HL-60 (cell line): Measurements from ENCODE around the gene THSD7A.

Experiments used
- DNase-seq, 2 experiments: peaks; one replicate each; pipeline ENCODE4 v3.0.0-alpha.2; 2010 to 2020; ENCODE audit warnings: low read depth in 1 of 2, low spot score in 1 of 2
- H3K27ac ChIP-seq: fragments of 250-450 bp; sonication (Bioruptor Pico); replicated peaks from 2 replicates; pipeline ENCODE4 v1.5.1; 2020; ENCODE audit warnings: mild to moderate bottlenecking, moderate library complexity
- H3K27me3 ChIP-seq: fragments of 250-450 bp; sonication (Bioruptor Pico); 2 replicates; pipeline ENCODE4 v1.5.1; 2021; ENCODE audit warnings: mild to moderate bottlenecking, moderate library complexity; ENCODE audit not compliant: insufficient read depth, poor library complexity, severe bottlenecking
- H3K4me3 ChIP-seq: replicated peaks from 2 replicates; pipeline ENCODE4 v1.5.1; 2011; ENCODE audit warnings: mild to moderate bottlenecking, control low read depth, low read length; ENCODE audit not compliant: insufficient read depth
- CTCF ChIP-seq: IDR thresholded peaks from one replicate; pipeline ENCODE4 v1.5.1; 2011; ENCODE audit warnings: low read length, control low read depth, inconsistent platforms; ENCODE audit not compliant: insufficient read depth
- GABPA ChIP-seq: IDR thresholded peaks from 2 replicates; pipeline ENCODE4 v1.6.1; 2012; ENCODE audit warnings: low read depth
- POLR2AphosphoS5 ChIP-seq: IDR thresholded peaks from 2 replicates; pipeline ENCODE4 v1.6.1; 2012; ENCODE audit warnings: low read depth
- REST ChIP-seq: IDR thresholded peaks from 2 replicates; pipeline ENCODE4 v1.6.1; 2012; ENCODE audit warnings: low read depth; ENCODE audit not compliant: insufficient replicate concordance
- SPI1 ChIP-seq: IDR thresholded peaks from 2 replicates; pipeline ENCODE4 v1.6.1; 2012; ENCODE audit warnings: low read depth, mild to moderate bottlenecking, borderline replicate concordance

The THSD7A gene

DNA sequence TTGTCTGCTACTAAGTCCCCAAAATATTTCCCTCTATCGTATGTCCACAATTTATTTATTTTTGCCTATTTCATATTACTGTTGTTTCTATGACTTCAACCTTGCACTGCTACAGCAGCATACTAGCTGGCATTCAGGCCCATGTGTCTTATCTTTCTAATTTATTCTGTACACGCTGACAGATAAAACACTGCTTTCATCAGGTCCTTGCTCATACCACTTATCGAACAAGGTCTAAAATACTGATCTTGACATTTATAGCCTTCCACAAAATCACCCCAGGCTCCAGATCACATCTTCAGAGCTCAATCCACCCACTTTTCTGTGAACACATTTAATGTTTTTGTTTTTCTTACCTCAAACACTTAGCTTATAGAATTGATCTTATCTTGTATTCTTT lies 374.6 kb downstream of the THSD7A start:
- no peak overlapping the region for H3K4me3 ChIP-seq
- no peak for DNase-seq
- TF ChIP-seq SPI1 (no peak), POLR2AphosphoS5 (no peak)
- no peaks in the 10 kb centered on the region for H3K27me3 ChIP-seq
- H3K27ac ChIP-seq = no peak overlapping the region

- DNase-seq = no peak
- H3K27me3 ChIP-seq = no peaks in the 10 kb centered on the region
- H3K27ac ChIP-seq = no peak overlapping the region
- TF ChIP-seq POLR2AphosphoS5 (no peak), GABPA (no peak), CTCF (no peak), REST (no peak), SPI1 (no peak)
- no peak overlapping the region for H3K4me3 ChIP-seq
Measured at GRCh38 chr7:11456574-11456973, 375.4 kb downstream of the THSD7A start.

DNA sequence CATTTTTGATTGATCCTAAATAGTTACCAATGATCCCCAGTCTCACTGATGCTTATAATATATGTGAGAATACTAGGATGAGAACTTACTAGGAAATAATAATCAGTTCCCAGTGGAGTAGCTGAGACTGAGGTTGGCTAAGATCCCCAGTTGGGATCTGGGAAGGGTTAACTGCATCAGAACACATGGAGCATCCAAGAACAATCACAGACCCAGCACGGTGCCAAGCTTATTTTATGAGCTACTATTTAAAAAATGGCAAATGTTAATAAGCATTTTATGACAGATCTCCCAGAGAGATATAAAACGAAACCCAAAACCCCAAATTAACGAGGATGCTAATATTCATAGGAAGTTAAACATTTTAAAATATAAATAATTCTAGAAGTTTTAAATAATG lies 379.5 kb downstream of the THSD7A start:
- Histone ChIP-seq H3K27ac (no peak overlapping the region), H3K27me3 (no peaks in the 10 kb centered on the region), H3K4me3 (no peak overlapping the region)
- no peak for TF ChIP-seq POLR2AphosphoS5
- TF ChIP-seq SPI1 = no peak
- no peak for TF ChIP-seq REST
- TF ChIP-seq GABPA = no peak
- no peak for TF ChIP-seq CTCF
- DNase-seq = no peak

DNA sequence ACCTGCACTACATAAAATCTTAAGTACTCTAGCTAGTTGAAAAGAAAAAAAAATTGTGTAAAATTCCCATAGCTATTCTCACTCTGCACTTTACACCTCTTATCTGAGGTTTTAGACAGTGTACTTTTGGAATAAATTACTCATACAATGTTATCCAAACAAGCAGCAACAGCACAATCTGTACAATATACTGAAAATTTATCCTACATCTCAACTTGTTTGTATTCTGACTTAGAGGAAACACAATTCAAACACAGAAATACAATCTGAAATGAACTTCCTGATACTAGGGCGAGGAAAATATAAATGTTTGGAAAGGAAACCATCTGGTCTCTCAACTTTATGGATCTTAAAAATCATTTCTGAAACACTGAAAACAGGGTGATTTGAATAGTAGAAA lies 381.7 kb downstream of the THSD7A start:
- no peak for DNase-seq
- Histone ChIP-seq H3K4me3 (no peak overlapping the region), H3K27me3 (no peaks in the 10 kb centered on the region), H3K27ac (no peak overlapping the region)
- no peak for TF ChIP-seq SPI1
- no peak for TF ChIP-seq POLR2AphosphoS5

- no peak overlapping the region for H3K4me3 ChIP-seq
- H3K27me3 ChIP-seq = no peaks in the 10 kb centered on the region
- H3K27ac ChIP-seq = no peak overlapping the region
- no peak for DNase-seq
- TF ChIP-seq CTCF = no peak
- TF ChIP-seq REST = no peak
- no peak for TF ChIP-seq POLR2AphosphoS5
- TF ChIP-seq GABPA = no peak
Measured at GRCh38 chr7:11449316-11449715, 382.7 kb downstream of the THSD7A start.
